Stomach (tissue), 4 donors: ENCODE results near the gene TRAPPC13.

Experiments used
- CTCF ChIP-seq, 7 experiments: fragments of 450-650 bp in 4 of 7; fragments of 200-600 bp in 3 of 7; sonication (generic) in 3 of 7; IDR thresholded peaks; one replicate each; pipeline ENCODE4 v1.5.1; 2016 to 2019; ENCODE audit warnings: antibody characterized with exemption in 7 of 7, control low read depth in 2 of 7, mild to moderate bottlenecking in 1 of 7
- EP300 ChIP-seq: sonication (generic); formaldehyde crosslinking; IDR thresholded peaks from one replicate; pipeline ENCODE4 v1.6.1; 2017; ENCODE audit warnings: antibody characterized with exemption
- POLR2A ChIP-seq, 4 donors: fragments of 450-650 bp; IDR thresholded peaks; one replicate each; pipeline ENCODE4 v1.6.1; 2016; ENCODE audit warnings: antibody characterized with exemption in 4 of 4, control low read depth in 2 of 4, mild to moderate bottlenecking in 1 of 4, moderate library complexity in 1 of 4

DNA sequence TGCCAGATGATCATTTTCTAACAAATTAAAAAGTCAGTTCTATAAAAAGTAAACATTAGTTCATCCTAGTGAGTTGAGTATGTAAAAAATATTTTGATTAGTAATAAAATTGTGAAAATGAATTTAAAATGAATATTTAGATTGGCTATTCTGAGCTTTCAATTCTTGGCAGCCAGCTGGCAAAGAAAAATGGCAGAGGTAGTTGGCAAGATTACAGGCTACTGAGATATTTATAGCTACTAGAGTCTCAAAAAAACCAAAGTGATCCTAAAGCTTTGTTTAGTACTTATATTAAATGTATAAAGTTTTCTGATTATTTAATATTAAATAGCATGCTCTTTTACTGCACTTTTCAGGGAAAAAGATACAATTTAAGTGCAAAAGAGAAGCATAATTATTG is 72.1 kb downstream of the TRAPPC13 start:
- TF ChIP-seq CTCF (IDR thresholded peaks at IDR 0.05) (no peak), EP300 (no peak), POLR2A (IDR thresholded peaks at IDR 0.05) (no peak)
